ENCODE data around the gene EMP3. TPM values are rescaled to one million over a fixed set of nuclear protein-coding genes. Genes with fewer than 3 reads are reported as not detected.

Gene EMP3
- total RNA-seq, 6 donors from 2014 or later, result 38.8 to 173 (median 75.1) TPM

- Histone ChIP-seq H3K9me3 (no peaks in the 10 kb centered on the region), H3K27me3 (no peaks in the 10 kb centered on the region), H3K4me1 (no peaks in the 10 kb centered on the region), H3K27ac (no peak overlapping the region), H3K4me3 (no peak overlapping the region), H3K36me3 (no peaks in the 10 kb centered on the region)
- no peak for ATAC-seq (ENCODE audit: low FRiP score in 2 of 2)
- DNase-seq, result no peak
- TF ChIP-seq POLR2AphosphoS5 (IDR thresholded peaks at IDR 0.05), result no peak
- TF ChIP-seq POLR2A (IDR thresholded peaks at IDR 0.05), result no peak
- TF ChIP-seq EP300 (IDR thresholded peaks at IDR 0.05), result no peak
- TF ChIP-seq CTCF (IDR thresholded peaks at IDR 0.05), result no peak
- WGBS, 2 donors, result 84 to 91% methylated on average over 5 of the region's 5 CpGs
These were observed 28.3 kb downstream of the EMP3 start for GRCh38 chr19:48353677-48354076.

GRCh38 chr19:48354332-48354992, 29.1 kb downstream of the EMP3 start:
- Histone ChIP-seq H3K27me3 (no peaks in the 10 kb centered on the region), H3K4me1 (no peaks in the 10 kb centered on the region), H3K36me3 (no peaks in the 10 kb centered on the region), H3K4me3 (no peak overlapping the region), H3K27ac (no peak overlapping the region), H3K9me3 (no peaks in the 10 kb centered on the region)
- no peak for DNase-seq
- TF ChIP-seq CTCF (IDR thresholded peaks at IDR 0.05), result no peak
- 85 to 88% methylated on average over 15 of the region's 15 CpGs for WGBS, 2 donors
- no peak for ATAC-seq (ENCODE audit: low FRiP score in 2 of 2)

GRCh38 chr19:48355365-48355954, 30.1 kb downstream of the EMP3 start:
- TF ChIP-seq POLR2AphosphoS5 (IDR thresholded peaks at IDR 0.05), result no peak
- TF ChIP-seq CTCF (IDR thresholded peaks at IDR 0.05), result no peak
- TF ChIP-seq POLR2A (IDR thresholded peaks at IDR 0.05), result no peak
- TF ChIP-seq EP300 (IDR thresholded peaks at IDR 0.05), result no peak
- no peak for DNase-seq
- no peak overlapping the region for H3K4me3 ChIP-seq
- H3K4me1 ChIP-seq, result no peaks in the 10 kb centered on the region
- H3K9me3 ChIP-seq, result no peaks in the 10 kb centered on the region
- peaks cover 0 to 5% (median 0%) of the 10 kb centered on the region in 4 donors for H3K36me3 ChIP-seq
- ATAC-seq (ENCODE audit: low FRiP score in 2 of 2), result no peak
- no peak overlapping the region for H3K27ac ChIP-seq
- 89 to 91% methylated on average over 11 to 12 of the region's 12 CpGs for WGBS, 2 donors
- no peaks in the 10 kb centered on the region for H3K27me3 ChIP-seq

- ATAC-seq (ENCODE audit: low FRiP score in 2 of 2) (no peak), DNase-seq (no peak)
- WGBS, 2 donors, result 92 to 93% methylated on average over 5 of the region's 5 CpGs
- no peak overlapping the region for H3K27ac ChIP-seq
- peaks cover 0 to 10% (median 5%) of the 10 kb centered on the region in 4 donors for H3K4me1 ChIP-seq
- H3K27me3 ChIP-seq, result no peaks in the 10 kb centered on the region
- TF ChIP-seq POLR2AphosphoS5 (IDR thresholded peaks at IDR 0.05), result no peak
- TF ChIP-seq CTCF (IDR thresholded peaks at IDR 0.05), result no peak
- no peak for TF ChIP-seq EP300 (IDR thresholded peaks at IDR 0.05)
- TF ChIP-seq POLR2A (IDR thresholded peaks at IDR 0.05), result no peak
- peaks cover 0 to 5% (median 0%) of the 10 kb centered on the region in 4 donors for H3K36me3 ChIP-seq
- H3K9me3 ChIP-seq, result no peaks in the 10 kb centered on the region
- H3K4me3 ChIP-seq, result no peak overlapping the region
These were observed 33.8 kb downstream of the EMP3 start for GRCh38 chr19:48359123-48359522.

- Histone ChIP-seq H3K9me3 (no peaks in the 10 kb centered on the region), H3K36me3 (peaks cover 0 to 5% (median 0%) of the 10 kb centered on the region in 4 donors), H3K4me1 (peaks cover 5 to 16% (median 11%) of the 10 kb centered on the region in 4 donors), H3K27me3 (no peaks in the 10 kb centered on the region), H3K4me3 (no peak overlapping the region), H3K27ac (no peak overlapping the region)
- TF ChIP-seq POLR2A (IDR thresholded peaks at IDR 0.05) (no peak), POLR2AphosphoS5 (IDR thresholded peaks at IDR 0.05) (no peak), CTCF (IDR thresholded peaks at IDR 0.05) (no peak), EP300 (IDR thresholded peaks at IDR 0.05) (no peak)
- DNase-seq (no peak), ATAC-seq (ENCODE audit: low FRiP score in 2 of 2) (no peak)
- WGBS, 2 donors, result 95 to 96% methylated on average over 3 of the region's 3 CpGs
These were observed 36.6 kb downstream of the EMP3 start for GRCh38 chr19:48361912-48362311.

Measured in upper lobe of left lung (tissue), 6 donors.